Spleen (tissue), 11 donors: ENCODE data around the gene GABARAPL1. TPM values are rescaled to one million over a fixed set of nuclear protein-coding genes. Genes with fewer than 3 reads are reported as not detected.
"Not testable (repeated sequence)": the region's sequence is repeated elsewhere in the genome, so short reads cannot be mapped to it uniquely, and the experiment has no call there.

ENCODE experiments used
- DNase-seq: peaks from one replicate; pipeline ENCODE4 v3.0.0-alpha.2; 2020
- H3K27ac ChIP-seq, 8 donors: fragments of 200-600 bp; sonication (generic) in 7 of 8; 1 replicate in 4 of 8; 2 replicates in 4 of 8; pipeline versions ENCODE4 v1.5.0 to v1.8.0; 2016 to 2021; ENCODE audit warnings: inconsistent platforms in 4 of 8, mild to moderate bottlenecking in 4 of 8, moderate library complexity in 1 of 8
- H3K27me3 ChIP-seq, 7 donors: fragments of 200-600 bp; sonication (generic) in 6 of 7; replicated peaks in 1 of 7; 1 replicate in 4 of 7; 2 replicates in 3 of 7; pipeline versions ENCODE4 v1.5.0 to v1.8.0; 2016 to 2021; ENCODE audit warnings: inconsistent platforms in 3 of 7, mild to moderate bottlenecking in 1 of 7
- H3K36me3 ChIP-seq, 6 donors: fragments of 200-600 bp; sonication (generic) in 5 of 6; 1 replicate in 4 of 6; 2 replicates in 2 of 6; pipeline versions ENCODE4 v1.5.0 to v1.8.0; 2016 to 2021; ENCODE audit warnings: inconsistent platforms in 2 of 6
- H3K4me1 ChIP-seq, 6 donors: fragments of 200-600 bp; sonication (generic) in 5 of 6; 1 replicate in 3 of 6; 2 replicates in 3 of 6; pipeline versions ENCODE4 v1.5.0 to v1.8.0; 2016 to 2021; ENCODE audit warnings: inconsistent platforms in 3 of 6
- H3K4me3 ChIP-seq, 8 donors: fragments of 200-600 bp; sonication (generic) in 7 of 8; 1 replicate in 4 of 8; 2 replicates in 4 of 8; pipeline versions ENCODE4 v1.5.0 to v1.8.0; 2016 to 2021; ENCODE audit warnings: inconsistent platforms in 4 of 8, mild to moderate bottlenecking in 4 of 8, moderate library complexity in 2 of 8
- H3K9me3 ChIP-seq, 8 donors: fragments of 200-600 bp; sonication (generic) in 7 of 8; 1 replicate in 4 of 8; 2 replicates in 4 of 8; pipeline versions ENCODE4 v1.5.0 to v1.8.0; 2016 to 2021; ENCODE audit warnings: inconsistent platforms in 4 of 8
- CTCF ChIP-seq, 11 experiments: fragments of 200-600 bp in 7 of 11; fragments of 450-650 bp in 4 of 11; sonication (generic) in 4 of 11; IDR thresholded peaks in 8 of 11; conservative IDR thresholded peaks in 3 of 11; 1 replicate in 7 of 11; 2 replicates in 4 of 11; pipeline versions ENCODE4 v1.4.0 to v1.8.0; 2016 to 2021; ENCODE audit warnings: antibody characterized with exemption in 11 of 11, inconsistent platforms in 4 of 11, mild to moderate bottlenecking in 1 of 11
- POLR2A ChIP-seq, 3 donors: fragments of 450-650 bp; IDR thresholded peaks; one replicate each; pipeline ENCODE4 v1.5.1; 2017; ENCODE audit warnings: antibody characterized with exemption in 3 of 3, mild to moderate bottlenecking in 1 of 3
- POLR2AphosphoS5 ChIP-seq, 3 donors: sonication (generic); formaldehyde crosslinking; IDR thresholded peaks; one replicate each; pipeline ENCODE4 v1.5.1; 2017; ENCODE audit warnings: antibody characterized with exemption in 3 of 3
- WGBS, 5 donors: extraction: QIAGEN DNeasy Blood & Tissue Kit in 3 of 5; methylation state at CpG; one replicate each; pipeline versions ENCODE4 v1.1.5 to v1.1.7; 2013 to 2018; 5-methylcytosine and 5-hydroxymethylcytosine counted together
- intact Hi-C: fragments of 100-400 bp; cut with DNase I; formaldehyde crosslinking; loops from one replicate; pipeline ENCODE4 v1.15.0; 2023; ENCODE audit warnings: low total_unique reads
- polyA plus RNA-seq, 3 donors: library from polyadenylated mRNA; stranded (reverse); fragments of 200-250 nt; gene quantifications; one replicate each; pipeline ENCODE4 v1.2.1, GENCODE V29; 2013
- total RNA-seq, 7 donors: library from RNA; depleted of rRNA in 3 of 7; stranded (reverse); fragments of >200 nt in 3 of 7; fragmentation: NEBNext Ultra II Directional in 4 of 7; extraction: Animal tissue kit (Norgen Biotek cat#: 25700) in 4 of 7; gene quantifications; one replicate each; pipeline versions ENCODE4 v1.1.0 to v1.2.1, GENCODE V29; 2016 to 2021
- donor health status: healthy with polysubstance abuse.
- donor health status: DM: no; HTN: no; CAD: no; lungs with moderate emphysema.
- donor health status: DM: no; HTN: no; CAD: no.
- donor health status: Bipolar disorder and iron deficiency.
- donor health status: healthy.
- donor health status: DM: no; HTN: no; CAD: no.
- donor health status: DM: yes; HTN: yes; CAD: no.

The GABARAPL1 gene
- total and polyA plus RNA-seq, 10 donors, result 10.0 to 79.7 (median 48.5) TPM

- Histone ChIP-seq H3K4me3 (no peak overlapping the region), H3K9me3 (no peaks in the 10 kb centered on the region), H3K27me3 (peaks cover 0 to 66% (median 6%) of the 10 kb centered on the region in 7 donors), H3K27ac (peak overlapping the region in 3 of 8 donors; percentile 26 to 57 (median 27)), H3K4me1 (peaks cover 0 to 41% (median 0%) of the 10 kb centered on the region in 6 donors), H3K36me3 (no peaks in the 10 kb centered on the region)
- 46 to 75% (median 55%) methylated on average over 7 of the region's 7 CpGs for WGBS, 5 donors
- DNase-seq, result no peak
- intact Hi-C loops, result no loop called here
- TF ChIP-seq CTCF (IDR thresholded peaks at IDR 0.05 in 8 of 11, conservative IDR thresholded peaks at IDR 0.05 in 3 of 11) (no peak), POLR2AphosphoS5 (IDR thresholded peaks at IDR 0.05) (no peak)
Measured at GRCh38 chr12:10184261-10184843, 28.3 kb upstream of the GABARAPL1 start.

- peak; percentile 26 to 49 (median 41) for TF ChIP-seq POLR2AphosphoS5 (IDR thresholded peaks at IDR 0.05)
- TF ChIP-seq POLR2A (IDR thresholded peaks at IDR 0.05), result no peak
- H3K27ac ChIP-seq, result peak overlapping the region in 5 of 8 donors; percentile 6 to 58 (median 24)
- WGBS, 5 donors, result 25 to 55% (median 34%) methylated on average over 11 of the region's 11 CpGs
Measured at GRCh38 chr12:10186299-10186698, 26.4 kb upstream of the GABARAPL1 start.

GRCh38 chr12:10186958-10187357 is 25.7 kb upstream of the GABARAPL1 start:
- H3K9me3 ChIP-seq, H3K4me3 ChIP-seq, H3K36me3 ChIP-seq, intact Hi-C loops: not testable (repeated sequence)
- Histone ChIP-seq H3K27me3 (peaks cover 0 to 57% (median 5%) of the 10 kb centered on the region in 7 donors), H3K4me1 (peaks cover 0 to 47% (median 3%) of the 10 kb centered on the region in 6 donors), H3K27ac (peak overlapping the region in 2 of 8 donors; percentile 24 to 57)
- WGBS, 5 donors, result 63 to 82% (median 71%) methylated on average over 5 to 6 of the region's 6 CpGs
- peak; percentile 52 for DNase-seq

More at GRCh38 chr12:10186299-10186698, 26.4 kb upstream of the GABARAPL1 start:
- peak; percentile 88 for DNase-seq
- Histone ChIP-seq H3K27me3 (peaks cover 0 to 55% (median 6%) of the 10 kb centered on the region in 7 donors), H3K4me3 (no peak overlapping the region), H3K4me1 (peaks cover 0 to 47% (median 3%) of the 10 kb centered on the region in 6 donors), H3K9me3 (no peaks in the 10 kb centered on the region), H3K36me3 (no peaks in the 10 kb centered on the region)
- intact Hi-C loops, result no loop called here

GRCh38 chr12:10189653-10190052 is 23.0 kb upstream of the GABARAPL1 start:
- TF ChIP-seq CTCF (IDR thresholded peaks at IDR 0.05 in 8 of 11, conservative IDR thresholded peaks at IDR 0.05 in 3 of 11), result no peak
- no peak for TF ChIP-seq POLR2A (IDR thresholded peaks at IDR 0.05)
- no peak for TF ChIP-seq POLR2AphosphoS5 (IDR thresholded peaks at IDR 0.05)
- Histone ChIP-seq H3K4me1 (peaks cover 0 to 28% (median 3%) of the 10 kb centered on the region in 6 donors), H3K9me3 (no peaks in the 10 kb centered on the region), H3K27ac (no peak overlapping the region), H3K36me3 (no peaks in the 10 kb centered on the region), H3K4me3 (no peak overlapping the region), H3K27me3 (peaks cover 0 to 65% (median 6%) of the 10 kb centered on the region in 7 donors)
- 57 to 83% (median 62%) methylated on average over 5 of the region's 5 CpGs for WGBS, 5 donors
- intact Hi-C loops, result loop anchor here (2.0 kb wide), 1 partner anchor 37 kb away; no protein-coding TSS in a partner anchor
- no peak for DNase-seq

GRCh38 chr12:10190558-10191388 is 21.9 kb upstream of the GABARAPL1 start:
- Histone ChIP-seq H3K36me3 (no peaks in the 10 kb centered on the region), H3K27me3 (peaks cover 0 to 67% (median 6%) of the 10 kb centered on the region in 7 donors), H3K4me3 (no peak overlapping the region), H3K9me3 (no peaks in the 10 kb centered on the region), H3K27ac (no peak overlapping the region), H3K4me1 (peaks cover 0 to 24% (median 5%) of the 10 kb centered on the region in 6 donors)
- no peak for TF ChIP-seq POLR2A (IDR thresholded peaks at IDR 0.05)
- TF ChIP-seq POLR2AphosphoS5 (IDR thresholded peaks at IDR 0.05), result peak in 1 of 3 donors; percentile 11
- TF ChIP-seq CTCF (IDR thresholded peaks at IDR 0.05 in 8 of 11, conservative IDR thresholded peaks at IDR 0.05 in 3 of 11), result peak in 10 of 11 experiments; percentile 41 to 79 (median 69)
- no peak for DNase-seq
- intact Hi-C loops, result loop anchor here (2.0 kb wide), 1 partner anchor 38 kb away; no protein-coding TSS in a partner anchor
- 44 to 50% (median 47%) methylated on average over 13 of the region's 13 CpGs for WGBS, 5 donors
